Measurements from ENCODE around the gene NOP53. TPM values are rescaled to one million over a fixed set of nuclear protein-coding genes. Genes with fewer than 3 reads are reported as not detected.
"Not testable (repeated sequence)": the region's sequence is repeated elsewhere in the genome, so short reads cannot be mapped to it uniquely, and the experiment has no call there.

Gene NOP53
- polyA plus RNA-seq, 3 donors: 327 to 363 (median 362) TPM

DNA sequence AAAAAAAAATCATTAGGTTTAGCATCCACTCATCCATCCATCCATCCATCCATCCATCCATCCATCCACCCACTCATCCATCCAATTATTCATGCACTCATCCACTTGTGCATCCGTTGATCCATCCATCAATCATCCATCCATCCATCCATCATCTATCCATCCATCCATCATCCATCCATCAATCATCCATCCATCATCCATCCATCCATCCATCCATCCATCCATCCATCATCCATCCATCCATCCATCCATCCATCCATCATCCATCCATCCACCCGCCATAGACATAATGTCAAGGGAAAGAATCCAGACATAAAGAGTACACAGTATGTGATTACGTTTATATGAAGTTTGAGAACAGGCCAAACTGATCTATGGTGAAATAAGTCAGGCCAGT is 24.2 kb downstream of the NOP53 start:
- DNase-seq (ENCODE audit: low read depth in 3 of 3, low spot score in 2 of 3): no peak

DNA sequence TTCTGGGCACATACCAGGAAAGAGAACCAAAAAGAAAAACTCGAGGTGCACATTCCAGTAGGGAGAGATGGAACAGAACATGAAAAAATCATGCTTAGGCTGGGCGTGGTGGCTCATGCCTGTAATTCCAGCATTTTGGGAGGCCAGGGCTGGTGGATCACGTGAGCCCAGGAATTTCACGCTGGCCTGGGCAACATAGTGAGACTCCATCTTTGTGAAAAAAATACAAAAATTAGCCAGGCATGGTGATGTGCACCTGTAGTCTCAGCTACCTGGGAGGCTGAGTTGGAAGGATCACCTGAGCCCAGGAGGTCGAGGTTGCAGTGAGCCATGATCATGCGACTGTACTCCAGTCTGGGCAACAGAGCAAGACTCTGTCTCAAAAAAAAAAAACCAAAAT is 25.9 kb downstream of the NOP53 start:
- not testable (repeated sequence) for DNase-seq (ENCODE audit: low read depth in 3 of 3, low spot score in 2 of 3)

DNA sequence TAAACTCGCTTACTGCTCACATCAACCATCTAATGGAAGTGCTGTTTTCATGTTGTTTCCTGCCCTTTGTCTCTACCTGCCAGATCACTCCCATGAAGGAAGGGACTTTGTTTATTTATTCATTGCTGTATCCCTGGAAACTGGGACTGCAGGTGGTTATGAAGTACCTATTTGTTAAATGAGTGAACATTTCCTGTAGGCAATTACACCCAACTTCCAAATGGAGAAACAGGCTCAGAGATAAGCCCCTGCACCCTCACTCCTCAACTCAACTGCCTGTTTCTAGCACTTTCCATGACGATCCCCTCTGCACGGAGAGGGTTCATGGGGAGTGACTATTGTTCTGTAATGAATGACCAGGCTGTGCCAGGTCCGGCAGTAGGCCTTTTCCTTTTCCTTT is 31.2 kb downstream of the NOP53 start:
- no peak for DNase-seq (ENCODE audit: low read depth in 3 of 3, low spot score in 2 of 3)

DNA sequence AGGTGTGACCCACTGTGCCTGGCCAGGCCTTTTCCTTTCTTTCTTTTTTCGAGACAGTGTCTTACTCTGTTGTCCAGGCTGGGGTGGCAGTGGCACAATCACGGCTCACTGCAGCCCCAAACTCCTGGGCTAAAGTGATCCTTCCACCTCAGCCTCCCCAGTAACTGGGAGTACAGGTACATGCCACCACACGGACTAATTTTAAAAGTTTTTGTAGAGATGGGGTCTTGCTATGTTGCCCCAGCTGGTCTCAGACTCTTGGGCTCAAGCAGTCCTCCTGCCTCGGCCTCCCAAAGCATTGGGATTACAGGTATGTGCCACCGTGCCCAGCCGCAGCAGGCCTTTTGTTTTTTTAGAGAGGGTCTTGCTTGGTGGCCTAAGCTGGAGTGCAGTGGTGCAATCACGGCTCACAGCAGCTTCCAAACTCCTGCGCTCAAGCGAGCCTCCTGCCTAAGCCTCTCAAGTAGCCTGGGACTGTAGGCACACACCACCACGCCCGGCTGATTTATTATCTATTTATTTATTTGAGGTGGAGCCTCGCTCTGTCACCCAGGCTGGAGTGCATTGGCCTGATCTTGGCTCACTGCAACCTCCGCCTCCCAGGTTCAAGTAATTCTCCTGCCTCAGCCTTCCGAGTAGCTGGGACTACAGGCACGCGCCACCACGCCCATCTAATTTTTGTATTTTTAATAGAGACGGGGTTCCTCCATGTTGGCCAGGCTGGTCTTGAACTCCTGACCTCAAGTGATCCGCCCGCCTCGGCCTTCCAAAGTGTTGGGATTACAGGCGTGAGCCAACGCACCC is 32.1 kb downstream of the NOP53 start:
- not testable (repeated sequence) for DNase-seq (ENCODE audit: low read depth in 3 of 3, low spot score in 2 of 3)

DNA sequence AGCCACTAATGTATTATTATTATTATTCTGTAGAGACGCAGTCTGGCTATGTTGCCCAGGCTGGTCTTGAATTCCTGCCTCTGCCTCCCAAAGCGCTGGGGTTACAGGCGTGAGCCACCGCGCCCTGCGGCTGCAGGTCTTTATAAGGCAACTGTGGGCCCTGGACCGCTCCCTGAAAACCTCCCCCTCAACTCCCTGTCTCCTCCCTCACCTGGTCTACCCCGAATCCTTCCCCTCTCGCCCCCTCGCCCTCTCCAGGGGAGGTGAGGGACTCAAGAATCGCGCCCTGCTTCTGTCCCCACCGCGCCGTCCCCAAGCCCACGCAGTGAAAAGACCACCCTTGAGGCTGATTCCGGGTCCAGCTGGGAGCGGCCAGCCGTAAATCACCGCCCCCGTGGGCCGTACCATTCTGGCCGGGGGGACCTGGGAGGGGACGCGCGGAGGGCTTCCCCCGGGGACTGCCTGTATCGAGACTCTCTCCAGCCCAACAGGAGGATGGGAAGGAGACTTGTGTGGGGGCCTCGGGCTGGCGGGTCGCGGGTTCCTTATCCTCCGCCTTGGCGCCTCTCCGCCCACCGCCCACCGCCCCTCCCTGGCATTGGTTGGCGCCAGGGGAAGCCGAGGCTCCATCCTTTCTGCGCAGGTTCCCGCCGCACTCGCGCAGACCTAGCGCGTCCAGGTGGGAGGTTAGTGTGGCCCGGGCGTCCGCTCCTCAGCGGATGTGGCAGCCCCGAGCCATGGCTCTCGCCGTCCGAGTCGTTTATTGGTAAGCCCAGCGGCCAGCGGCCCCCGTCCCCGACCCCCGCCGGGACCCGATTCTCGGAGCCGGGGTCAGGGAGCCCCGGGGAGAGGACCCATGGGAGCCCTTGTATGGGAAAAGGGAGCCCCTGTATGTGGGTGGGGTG is 33.0 kb downstream of the NOP53 start, which contains the start of gene SELENOW:
SELENOW (plus strand) TSS at position 655 of the 905 bp plus-strand sequence; CDS start at position 738, 83 bp downstream.
- DNase-seq (ENCODE audit: low read depth in 3 of 3, low spot score in 2 of 3): peak; percentile 58 to 72 (median 70)

DNA sequence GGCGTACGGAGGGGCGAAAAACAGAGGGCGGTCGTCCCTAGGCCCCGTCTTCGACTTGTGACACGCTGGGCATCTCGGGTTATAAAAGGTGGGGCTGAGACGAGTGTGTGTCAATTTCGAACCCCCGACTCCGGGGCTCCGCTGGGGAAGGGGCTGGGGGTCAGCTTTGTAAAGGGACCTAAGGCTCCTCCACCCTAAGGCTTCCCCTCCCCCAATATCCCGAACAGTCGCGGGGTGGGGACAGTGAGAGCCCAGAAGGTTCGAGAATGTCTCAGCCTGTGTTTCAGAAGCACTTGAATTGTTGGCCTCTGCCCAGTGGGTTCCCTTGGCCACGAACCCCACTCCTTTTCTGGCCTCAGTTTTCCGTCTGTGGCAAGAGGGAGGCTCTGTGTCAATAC is 33.6 kb downstream of the NOP53 start:
- DNase-seq (ENCODE audit: low read depth in 3 of 3, low spot score in 2 of 3): no peak

DNA sequence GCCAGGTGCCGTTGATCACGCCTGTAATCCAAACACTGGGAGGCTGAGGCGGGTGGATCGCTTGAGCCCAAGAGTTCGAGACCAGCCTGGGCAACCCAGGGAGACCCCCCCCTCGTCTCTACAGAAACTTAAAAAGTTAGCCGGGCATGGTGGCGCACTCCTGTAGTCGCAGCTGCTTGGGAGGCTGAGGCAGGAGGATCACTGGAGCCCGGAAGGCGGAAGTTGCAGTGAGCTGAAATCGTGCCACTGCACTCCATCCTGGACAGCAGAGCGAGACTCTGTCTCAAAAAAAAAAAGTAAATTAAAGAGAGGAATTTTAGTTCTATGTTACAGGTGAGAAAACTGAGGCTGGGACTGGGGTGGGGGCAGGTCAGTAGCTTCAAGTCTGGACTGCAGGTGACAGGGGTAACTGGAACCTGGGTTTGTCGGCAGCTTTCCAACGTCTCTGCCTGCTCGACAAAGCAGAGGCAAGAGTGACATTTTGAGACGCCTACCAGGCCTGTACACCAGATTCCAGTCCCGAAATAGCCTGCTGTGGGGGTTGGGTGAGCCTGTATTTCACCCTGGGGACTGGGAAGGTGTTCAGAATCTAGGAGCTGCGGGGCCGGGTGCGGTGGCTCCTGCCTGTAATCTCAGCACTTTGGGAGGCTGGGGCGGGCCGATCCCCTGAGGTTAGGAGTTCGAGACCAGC is 34.3 kb downstream of the NOP53 start:
- DNase-seq (ENCODE audit: low read depth in 3 of 3, low spot score in 2 of 3): no peak

DNA sequence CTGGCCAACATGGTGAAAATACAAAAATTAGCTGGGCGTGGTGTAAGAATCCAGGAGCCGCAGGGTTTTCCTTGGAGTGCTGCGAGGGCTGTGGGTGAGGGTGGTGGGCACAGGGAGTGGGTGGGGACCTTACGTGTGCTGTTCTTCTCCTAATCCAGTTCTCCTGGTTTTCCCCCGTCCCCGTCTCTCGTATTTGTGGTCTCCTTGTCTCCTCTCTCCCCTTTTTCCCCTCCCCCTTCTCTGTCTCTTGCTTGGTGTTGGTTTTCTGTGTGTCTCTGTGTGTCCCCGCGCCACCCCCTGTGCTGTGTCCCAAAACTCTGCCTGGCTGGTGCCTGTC is 34.8 kb downstream of the NOP53 start:
- no peak for DNase-seq (ENCODE audit: low read depth in 3 of 3, low spot score in 2 of 3)

DNA sequence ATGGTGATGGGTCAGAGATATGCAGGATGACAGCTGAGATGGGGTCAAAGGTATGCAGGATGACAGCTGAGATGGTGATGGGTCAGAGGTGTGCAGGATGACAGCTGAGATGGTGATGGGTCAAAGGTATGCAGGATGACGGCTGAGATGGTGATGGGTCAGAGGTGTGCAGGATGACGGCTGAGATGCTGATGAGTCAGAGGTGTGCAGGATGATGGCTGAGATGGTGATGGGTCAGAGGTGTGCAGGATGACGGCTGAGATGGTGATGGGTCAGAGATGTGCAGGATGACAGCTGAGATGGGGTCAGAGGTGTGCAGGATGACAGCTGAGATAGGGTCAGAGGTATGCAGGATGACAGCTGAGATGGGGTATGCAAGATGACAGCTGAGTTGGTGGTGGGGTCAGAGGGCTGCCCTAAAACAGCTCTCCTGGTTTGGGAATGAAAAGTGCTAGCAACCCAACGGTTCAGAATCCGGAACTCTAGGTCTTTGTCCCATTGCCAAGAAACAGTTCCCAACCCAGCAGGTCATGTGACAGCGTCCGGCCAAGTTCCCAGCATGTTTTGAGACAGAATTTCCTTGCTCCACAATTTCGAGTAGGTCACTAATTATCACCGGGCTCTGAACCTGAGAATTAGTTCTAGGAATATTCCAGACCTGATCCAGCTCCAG is 36.4 kb downstream of the NOP53 start:
- no peak for DNase-seq (ENCODE audit: low read depth in 3 of 3, low spot score in 2 of 3)

DNA sequence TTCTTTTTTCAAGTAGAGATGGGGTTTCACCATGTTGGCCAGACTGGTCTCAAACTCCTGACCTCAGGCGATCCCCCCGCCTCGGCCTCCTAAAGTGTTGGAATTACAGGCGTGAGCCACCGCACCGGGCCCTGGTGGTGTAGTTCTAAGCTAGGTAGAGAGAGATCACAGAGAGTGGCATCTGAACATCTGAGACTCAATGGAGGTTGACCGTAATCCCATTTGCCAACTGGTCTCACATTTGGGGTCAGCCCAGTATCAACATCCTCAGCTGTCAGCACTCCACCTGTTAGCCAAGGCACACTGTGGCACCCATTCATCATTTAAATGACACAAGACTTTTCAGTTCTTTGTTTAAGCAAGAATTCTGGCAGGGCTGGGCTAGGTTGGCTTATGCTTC is 41.2 kb downstream of the NOP53 start:
- DNase-seq (ENCODE audit: low read depth in 3 of 3, low spot score in 2 of 3): no peak

DNA sequence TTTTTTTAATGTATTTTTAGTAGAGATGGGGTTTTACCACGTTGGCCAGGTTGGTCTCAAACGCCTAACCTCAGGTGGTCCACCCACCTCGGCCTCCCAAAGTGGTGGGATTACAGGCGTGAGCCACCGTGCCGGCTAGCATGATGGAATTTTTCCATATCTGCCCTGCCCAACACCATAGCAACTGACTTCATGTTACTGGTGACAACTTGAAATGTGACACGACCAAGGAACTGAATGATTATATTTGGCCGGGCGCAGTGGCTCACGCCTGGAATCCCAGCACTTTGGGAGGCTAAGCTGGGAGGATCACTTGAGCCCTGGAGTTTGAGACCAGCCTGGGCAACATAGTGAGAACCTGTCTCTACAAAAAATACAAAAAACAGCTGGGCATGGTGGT is 42.0 kb downstream of the NOP53 start:
- DNase-seq (ENCODE audit: low read depth in 3 of 3, low spot score in 2 of 3): not testable (repeated sequence)

DNA sequence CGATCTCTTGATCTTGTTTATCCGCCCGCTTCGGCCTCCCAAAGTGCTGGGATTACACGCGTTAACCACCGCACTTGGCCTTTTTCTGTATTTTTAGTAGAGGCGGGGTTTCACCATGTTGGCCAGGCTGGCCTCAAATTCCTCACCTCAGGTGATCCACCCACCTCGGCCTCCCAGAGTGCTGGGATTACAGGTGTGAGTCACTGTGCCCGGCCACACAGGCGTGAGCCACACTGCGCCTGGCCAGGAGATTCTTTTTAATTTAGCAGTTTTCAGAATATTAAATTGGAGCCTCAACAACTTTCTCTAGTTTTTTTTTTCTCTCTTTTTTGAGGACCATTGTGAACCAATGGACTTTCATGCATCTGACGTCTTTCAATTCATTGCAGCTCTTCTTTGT is 44.5 kb downstream of the NOP53 start:
- not testable (repeated sequence) for DNase-seq (ENCODE audit: low read depth in 3 of 3, low spot score in 2 of 3)

DNA sequence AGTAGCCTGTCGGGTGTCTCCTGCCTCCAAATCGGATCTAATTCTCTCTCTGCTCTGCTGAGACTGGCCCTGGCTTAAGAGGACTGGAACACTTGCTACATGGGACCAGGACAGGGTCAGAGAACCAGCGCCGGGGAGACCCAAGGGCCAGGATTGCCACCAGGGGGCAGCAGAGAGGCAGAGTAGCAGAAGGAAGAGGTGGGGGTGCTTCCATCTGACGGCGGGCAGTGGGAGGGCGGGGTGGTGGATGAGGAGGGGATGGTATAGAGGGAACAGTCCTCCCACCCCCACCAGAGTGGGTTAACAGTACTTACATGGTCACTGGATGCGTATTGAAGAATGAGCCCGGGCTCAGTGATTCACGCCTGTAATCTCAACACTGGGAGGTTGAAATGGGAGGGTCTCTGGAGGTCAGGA is 45.1 kb downstream of the NOP53 start:
- DNase-seq (ENCODE audit: low read depth in 3 of 3, low spot score in 2 of 3): no peak

DNA sequence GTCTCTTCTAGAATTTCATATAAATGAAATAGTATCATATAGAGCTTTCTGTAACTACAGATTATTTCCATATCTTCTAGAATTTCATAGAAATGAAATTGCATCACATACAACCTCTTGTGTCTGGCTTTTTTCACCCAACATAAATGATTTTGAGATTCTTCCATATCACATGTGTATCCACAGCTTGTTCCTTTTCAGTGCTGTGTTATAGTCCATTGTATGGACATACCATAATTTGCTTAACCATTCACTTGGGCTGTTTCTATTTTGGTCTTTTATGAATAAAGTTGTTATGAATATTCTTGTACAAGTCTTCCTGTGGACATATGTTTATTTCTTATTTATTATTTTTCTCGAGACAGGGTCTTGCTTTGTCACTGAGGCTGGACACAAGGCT is 47.3 kb downstream of the NOP53 start:
- no peak for DNase-seq (ENCODE audit: low read depth in 3 of 3, low spot score in 2 of 3)

DNA sequence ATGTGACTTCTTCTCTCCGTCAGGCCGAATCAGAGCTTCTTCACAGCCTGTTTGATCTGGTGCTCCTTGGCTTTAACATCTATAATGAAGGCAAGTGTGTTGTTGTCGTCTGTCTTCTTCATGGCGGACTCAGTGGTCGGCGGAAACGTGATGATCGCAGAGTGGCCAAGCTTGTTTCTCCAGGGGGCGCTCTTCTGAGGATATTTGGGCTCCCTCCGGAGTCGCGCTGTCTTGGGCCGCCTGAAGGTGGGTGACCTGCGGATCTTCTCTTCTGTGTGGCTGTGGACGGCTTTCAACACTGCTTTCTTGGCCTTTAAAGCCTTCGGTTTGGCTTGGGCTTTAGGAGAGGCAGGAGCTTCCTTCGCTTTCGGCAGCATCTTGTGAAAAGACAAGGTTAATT is 49.2 kb downstream of the NOP53 start:
- DNase-seq (ENCODE audit: low read depth in 3 of 3, low spot score in 2 of 3): no peak

DNA sequence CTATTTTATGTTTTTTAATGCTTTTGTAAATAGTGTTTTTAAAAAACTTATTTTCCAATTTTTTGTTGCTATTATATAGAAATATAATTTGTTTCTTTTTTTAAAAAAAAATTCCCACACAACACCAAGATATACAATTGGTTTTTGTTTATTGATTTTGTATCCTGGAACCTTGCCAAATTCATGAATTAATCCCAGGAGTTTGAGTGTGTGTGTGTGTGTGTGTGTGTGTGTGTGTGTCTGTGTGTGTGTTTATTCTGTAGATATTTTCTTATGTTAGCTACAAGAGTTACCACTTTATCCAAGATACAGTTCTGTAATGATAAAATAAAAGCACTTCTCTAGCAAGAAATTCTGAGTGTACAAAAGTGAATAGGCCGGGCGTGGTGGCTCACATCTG is 51.4 kb downstream of the NOP53 start:
- no peak for DNase-seq (ENCODE audit: low read depth in 3 of 3, low spot score in 2 of 3)

DNA sequence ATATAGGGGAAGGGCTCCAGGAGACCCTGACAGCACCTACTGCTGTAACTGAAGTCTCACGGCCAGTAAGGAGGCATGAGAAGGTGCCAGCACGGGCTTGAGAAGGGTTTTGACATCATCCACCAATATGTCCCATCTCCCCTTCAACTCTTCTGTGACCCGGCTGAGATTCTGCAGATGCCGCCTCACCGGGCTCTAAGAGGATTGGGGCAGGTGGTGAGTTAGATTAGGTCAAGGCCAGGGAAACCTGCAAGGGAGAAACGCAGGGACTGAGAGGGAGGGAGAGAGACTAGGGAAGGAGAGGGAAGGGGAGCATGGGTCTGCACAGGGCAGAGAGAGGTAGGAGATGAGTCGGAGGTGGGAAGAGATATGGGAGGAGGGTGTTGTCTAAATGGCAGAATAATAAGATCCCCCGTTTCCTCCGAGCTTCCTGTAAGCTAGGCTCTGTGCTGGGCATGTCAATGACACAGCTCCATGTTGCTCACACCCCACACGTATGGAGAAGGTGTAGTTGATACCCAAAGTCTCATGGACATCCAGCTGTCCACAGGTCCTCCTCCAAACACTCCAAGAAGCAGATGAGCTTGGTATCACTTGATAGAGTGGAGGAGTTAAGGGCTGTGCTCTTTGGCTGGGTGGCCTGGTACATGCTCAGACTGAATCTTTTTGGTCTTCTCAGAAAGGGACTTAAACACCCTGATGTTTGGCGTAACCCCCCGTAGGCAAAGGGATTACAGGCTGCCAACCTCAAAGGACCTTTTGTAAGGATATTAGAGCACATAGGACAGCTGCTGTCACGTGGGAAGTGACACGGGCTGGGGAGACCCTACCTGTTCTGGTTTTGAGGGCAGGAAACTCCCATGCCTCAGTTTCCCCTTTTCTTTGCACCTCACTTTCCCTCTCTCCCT is 52.9 kb downstream of the NOP53 start:
- DNase-seq (ENCODE audit: low read depth in 3 of 3, low spot score in 2 of 3): no peak

DNA sequence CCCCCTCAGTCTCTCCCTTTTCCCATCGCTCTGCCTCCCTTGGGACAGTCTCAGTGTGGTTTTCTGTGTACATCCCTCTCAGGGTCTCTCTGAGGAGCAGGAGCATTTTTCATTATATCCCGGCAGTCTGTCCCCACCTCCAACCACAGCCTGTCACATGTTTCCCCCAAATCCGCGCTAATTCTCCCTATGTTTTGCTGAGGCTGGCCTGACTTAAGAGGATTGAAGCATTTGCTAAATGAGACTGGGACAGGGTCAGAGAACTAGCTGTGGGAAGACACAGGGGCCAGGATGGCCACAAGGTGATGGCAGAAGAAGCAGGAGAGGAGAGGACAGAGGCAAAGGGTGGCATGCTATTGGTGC is 53.5 kb downstream of the NOP53 start:
- DNase-seq (ENCODE audit: low read depth in 3 of 3, low spot score in 2 of 3): no peak

DNA sequence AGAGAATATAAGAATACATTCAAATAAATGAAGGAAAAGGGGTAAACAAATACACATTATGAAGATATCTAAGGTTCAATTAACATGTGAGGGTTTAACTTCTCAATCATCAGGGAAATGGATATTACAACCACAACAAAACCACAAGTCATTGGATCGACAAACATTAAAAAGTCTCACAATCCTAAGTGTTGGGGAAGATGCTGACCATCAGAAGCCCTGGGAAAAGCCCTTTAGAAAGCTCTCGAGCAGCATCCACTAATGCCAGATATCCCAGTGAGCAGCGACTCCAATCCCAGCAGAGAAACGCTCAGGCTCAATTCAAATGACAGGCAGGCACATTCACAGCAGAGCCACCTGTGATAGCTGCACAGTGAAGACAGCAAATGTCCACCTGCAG is 55.9 kb downstream of the NOP53 start:
- no peak for DNase-seq (ENCODE audit: low read depth in 3 of 3, low spot score in 2 of 3)
